GM19025 (cell line): ENCODE measurements around the gene SOX5.

Experiments
- ATAC-seq: cut with Tn5 transposase; IDR thresholded peaks from one replicate; pipeline ENCODE4 v1.9.1; 2021; ENCODE audit warnings: mild to moderate bottlenecking, low read depth, moderate library complexity; ENCODE audit not compliant: unreplicated experiment

The SOX5 gene

DNA sequence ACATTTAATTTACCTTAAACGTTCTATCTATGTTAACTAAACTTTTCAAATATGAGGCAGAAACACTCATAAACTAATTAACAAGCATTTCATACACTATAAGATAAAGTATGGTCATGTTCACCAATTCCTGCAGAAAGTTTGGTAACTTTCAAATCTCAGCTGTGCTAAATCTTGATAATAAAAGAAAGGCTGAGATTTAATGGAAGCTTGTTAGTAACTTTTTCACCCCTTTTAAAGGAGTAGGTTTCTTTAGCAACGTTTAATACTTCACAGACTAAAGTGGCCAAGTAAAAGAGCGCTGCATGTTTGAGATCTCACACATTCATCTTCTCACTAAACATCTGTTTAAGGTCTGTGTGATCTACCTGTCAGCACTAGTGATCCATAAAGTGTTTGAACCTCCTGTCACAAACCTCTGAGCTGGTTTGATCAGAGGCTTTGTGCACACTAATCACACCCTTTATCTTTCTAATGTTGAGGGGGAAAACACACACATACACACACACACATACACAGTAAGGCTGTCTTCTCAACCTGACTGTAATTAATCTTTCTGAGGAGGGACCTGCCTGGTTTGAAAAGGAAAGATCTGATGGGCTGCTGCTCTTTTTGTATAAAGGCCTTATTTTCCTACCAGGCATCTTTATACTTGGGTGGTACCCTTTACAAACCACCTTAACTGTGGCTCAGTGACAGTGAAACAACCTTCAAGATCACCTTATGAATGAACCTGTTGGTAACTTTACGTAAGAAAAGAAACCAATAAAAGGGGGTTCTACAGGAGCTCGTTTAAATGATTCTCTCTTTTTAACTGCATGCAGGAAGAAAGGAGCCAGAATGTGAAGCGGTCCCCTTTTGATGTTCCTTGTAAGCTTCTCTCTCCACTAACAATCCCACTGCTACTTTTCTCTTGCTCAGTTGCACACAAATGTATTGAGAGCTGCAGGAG lies 244.2 kb downstream of the SOX5 start:
- ATAC-seq, result no peak

DNA sequence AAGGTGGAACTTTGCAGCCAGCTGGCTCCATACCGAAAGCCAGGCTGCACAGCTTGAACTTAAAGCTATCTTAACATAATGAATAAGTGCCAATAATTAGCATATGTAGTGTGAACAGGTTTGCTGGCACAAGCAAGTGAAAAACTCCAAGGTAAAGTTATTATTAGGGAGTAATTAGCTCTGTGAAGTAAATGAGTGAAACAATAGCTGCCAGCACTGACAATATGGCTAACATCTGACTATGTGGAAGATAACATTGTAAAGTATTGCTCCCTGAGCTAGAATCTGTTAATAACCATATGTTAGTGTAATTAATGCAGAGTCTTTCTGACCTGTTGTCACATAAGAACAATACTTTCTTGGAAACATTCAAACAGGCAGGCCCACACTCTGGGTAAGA lies 246.4 kb downstream of the SOX5 start:
- no peak for ATAC-seq

DNA sequence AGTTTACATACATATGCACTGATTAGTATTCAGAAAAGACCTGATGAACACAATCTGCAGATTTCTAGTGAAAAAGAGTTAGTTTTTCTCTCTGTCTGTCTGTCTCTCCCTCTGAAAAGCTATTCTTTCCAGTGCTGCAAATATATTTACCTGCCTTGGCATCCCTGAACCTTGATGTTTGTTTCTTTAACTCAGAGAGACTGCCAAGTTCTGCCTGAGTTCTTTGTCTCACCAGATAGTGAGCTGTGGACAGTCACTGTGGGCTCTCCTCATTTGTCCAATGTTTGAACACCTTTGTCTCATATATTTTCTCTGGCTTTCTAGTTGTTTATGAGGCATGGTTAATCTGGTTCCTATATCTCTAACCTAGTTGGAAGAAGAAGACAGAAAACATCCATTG lies 250.4 kb downstream of the SOX5 start:
- no peak for ATAC-seq

DNA sequence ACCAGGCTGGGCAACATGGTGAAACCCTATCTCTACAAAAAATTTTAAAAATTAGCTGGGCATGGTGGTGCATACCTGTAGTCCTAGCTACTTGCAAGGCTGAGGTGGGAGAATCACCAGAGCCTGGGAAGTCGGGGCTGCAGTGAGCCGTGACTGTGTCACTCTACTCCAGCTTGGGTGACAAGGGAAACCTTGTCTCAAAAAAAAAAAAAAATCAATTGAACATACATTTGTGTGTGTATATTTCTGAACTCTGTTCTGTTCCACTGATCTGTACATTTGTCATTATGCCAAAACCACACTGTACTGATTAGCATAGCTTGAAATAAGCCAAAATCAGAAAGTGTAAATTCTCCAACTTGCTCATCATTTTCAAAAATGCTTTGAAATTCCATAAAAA lies 254.6 kb downstream of the SOX5 start:
- ATAC-seq, result no peak

DNA sequence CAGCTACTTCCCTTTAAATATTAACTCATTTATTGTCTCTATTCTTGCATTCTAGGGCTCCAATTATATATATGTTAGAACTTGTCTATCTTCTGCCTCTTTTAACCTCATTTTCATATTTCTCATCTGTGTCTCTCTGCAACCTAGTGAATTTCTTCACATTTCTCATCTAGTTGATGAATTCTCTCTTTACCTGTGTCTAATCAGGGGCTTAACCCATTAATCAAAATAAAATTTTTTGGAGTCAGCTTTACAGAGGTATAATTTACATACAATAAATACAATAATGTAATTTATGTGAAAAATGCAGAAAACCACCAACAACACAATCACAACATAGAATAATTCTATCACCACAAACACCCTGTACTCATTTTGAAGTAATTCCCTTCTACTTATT lies 255.2 kb downstream of the SOX5 start:
- no peak for ATAC-seq

DNA sequence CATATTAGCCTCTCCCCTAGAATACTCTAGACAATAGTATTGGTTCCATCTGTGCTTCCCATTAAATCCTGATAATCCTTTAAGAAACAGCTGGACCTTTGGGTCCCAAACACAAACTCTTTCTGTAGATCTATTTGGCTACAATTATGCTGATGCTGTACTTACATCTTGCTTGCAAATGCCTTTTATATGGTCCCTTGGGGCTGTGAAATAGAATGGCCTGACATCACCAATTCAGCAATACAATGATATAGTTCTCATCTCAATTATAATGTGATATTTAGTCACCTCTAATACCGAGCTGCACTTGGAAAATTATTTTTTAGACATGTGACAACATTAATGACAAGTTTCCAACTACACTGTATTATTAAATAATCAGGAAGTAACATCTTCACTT lies 261.5 kb downstream of the SOX5 start:
- ATAC-seq, result no peak

DNA sequence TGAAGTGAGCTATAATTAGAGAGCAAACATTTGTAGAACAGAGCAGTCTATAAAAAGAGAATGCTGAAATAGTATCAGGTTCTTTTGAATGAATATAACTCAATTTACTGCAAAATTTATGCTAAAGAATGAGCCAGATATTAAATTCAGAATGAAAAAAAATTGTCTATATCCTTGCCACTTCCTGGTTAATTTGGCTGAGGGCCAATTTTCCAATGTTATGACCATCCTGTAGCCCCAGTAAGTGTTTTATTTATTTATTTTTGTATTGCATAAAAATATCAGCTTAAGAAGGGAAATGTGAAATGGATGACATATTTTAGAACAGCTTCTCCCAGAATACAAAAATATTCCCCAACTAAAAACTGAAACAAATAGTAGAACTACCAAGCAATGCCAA lies 263.4 kb downstream of the SOX5 start:
- ATAC-seq, result no peak

DNA sequence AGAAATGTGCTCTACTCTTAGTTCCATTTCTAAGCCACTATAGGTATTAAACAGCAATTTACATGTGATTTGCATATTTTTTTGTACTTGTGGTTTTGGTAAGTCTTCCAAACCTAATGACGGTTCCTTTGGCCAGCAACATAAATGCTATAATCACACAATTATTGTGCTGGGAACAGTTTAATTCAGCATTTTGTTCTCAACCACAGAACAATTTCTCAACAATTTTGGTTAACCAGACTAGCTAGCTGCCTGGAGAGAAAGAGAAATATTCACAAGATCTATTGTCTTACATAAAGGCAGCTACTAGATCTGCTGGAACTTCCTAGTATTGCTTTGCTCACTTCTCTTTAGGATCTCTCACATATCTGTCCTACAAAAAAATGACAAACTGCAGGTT lies 265.3 kb downstream of the SOX5 start:
- ATAC-seq, result no peak

DNA sequence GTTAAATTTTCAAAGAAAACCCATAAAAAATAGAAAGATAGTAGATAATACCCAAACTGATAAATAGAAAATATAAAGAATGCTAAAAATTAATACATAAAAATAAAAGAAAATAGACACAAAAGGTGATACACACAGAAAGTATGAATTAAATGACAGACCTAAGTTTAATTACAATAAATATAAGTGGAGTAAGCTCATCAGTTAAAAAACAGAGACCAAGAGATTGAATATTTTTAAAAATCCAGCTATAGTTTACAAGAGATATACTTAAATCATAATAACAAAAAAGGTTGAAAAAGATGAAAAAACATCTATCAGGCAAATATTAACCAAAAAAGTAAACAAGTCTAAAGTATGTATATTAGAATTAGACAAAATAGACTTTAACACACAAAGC lies 268.2 kb downstream of the SOX5 start:
- no peak for ATAC-seq

DNA sequence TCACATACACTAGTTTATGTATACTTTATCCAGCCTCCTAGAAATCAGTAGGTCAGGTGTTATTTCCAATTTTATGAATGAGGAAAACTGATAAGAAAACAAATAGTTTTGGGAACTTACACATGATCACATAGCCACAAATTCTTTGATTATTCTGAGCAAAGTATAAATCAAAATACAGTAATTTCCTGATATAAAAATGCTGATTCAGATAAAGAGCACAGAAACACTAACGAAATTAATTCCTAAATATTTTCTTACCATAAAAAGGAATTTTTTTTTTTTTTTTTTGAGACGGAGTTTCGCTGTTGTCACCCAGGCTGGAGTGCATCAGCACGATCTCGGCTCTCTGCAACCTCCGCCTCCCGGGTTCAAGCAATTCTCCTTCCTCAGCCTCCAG lies 275.4 kb downstream of the SOX5 start:
- ATAC-seq, result no peak

DNA sequence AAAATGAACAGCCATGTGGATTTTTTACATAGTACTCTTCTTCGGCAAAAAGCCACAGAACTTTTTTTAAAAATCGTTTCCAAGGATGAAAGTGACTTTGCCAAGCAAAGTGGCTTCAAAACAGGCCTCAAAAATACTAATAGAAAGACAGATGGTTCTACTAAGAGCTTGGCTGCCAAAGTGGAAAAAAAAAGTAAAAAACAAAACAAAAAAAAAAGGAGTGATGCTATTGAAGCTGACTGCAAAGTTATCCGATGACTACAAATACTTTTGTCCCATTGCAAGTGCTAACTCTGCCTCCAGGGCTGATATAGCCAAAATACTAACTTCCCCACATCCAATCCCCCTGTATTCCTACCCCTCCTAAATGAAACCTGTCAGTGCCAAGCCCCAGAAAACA lies 277.6 kb downstream of the SOX5 start:
- ATAC-seq, result no peak

DNA sequence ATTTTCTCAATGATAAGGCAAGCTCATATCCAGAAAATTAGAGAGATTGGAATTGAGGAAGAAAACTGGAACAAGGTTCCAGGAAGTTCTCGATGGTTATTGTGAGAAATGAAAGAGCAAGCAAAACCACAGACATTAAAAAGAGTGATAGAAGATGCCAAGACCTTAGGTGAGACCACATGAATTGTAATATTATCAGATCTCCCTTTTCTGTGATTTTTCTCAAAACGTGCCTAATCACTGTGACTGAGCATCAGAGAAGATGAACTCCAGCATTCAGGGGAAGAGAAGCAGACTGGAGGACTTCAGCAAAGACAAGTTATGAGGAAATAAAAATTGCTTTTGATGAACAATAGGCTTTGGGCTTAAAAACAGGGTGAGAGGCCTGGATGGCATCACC lies 278.8 kb downstream of the SOX5 start:
- no peak for ATAC-seq

DNA sequence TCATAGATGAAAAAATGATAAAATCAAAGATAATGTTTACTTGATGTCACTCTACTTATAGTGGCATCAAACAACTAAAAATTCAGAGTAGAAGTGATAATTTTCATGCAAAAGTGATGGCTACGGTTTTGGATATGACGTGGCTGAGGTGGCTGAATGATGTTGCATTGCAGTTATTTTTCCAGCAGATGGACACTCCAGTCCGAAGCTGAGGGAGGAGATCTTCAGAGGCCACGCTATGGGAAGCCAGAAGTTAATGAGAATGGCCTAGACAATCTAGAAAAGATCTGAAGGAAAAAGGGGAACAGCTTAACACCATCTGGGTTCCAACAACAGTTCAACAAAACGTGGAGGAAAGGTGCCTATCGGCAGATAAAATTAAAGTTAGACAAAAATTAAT lies 279.8 kb downstream of the SOX5 start:
- no peak for ATAC-seq

DNA sequence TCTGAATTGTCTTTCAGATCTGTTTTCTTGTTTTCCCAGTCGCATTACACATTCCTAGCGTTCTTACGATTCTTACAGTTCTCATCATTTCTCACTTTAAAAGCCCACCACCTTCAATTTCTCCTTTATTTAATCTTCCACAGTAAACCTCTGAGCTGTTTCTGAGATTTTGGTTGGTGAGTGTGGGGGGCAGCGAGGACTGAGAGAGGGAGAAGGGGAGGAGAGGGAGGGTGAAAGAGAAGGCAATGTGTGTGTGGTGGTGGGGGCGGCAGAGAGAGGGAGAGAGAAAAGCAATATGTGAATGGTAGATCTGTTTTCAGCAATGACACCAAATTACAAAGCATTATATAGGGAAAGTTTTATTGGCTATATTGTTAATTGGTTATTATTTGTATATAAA lies 282.6 kb downstream of the SOX5 start:
- ATAC-seq, result no peak

DNA sequence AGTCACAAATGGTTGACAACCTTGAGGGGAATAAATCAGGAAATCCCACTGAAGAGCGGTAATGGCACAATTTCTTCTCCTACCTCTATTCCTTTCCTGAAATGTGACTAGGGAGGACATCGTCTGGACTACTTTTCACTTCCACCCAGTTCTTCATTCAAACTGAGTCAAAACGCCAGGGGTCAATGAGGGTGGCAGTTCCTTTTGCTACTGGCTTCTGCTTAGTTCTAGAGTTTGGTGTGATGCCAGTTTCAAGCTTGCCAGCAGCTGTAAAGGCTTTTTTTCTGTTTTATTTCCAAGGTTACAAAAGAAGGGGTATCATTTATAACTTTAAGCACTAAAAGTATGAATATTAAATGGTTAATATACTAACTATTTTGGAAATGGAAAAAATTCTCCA lies 286.5 kb downstream of the SOX5 start:
- no peak for ATAC-seq

DNA sequence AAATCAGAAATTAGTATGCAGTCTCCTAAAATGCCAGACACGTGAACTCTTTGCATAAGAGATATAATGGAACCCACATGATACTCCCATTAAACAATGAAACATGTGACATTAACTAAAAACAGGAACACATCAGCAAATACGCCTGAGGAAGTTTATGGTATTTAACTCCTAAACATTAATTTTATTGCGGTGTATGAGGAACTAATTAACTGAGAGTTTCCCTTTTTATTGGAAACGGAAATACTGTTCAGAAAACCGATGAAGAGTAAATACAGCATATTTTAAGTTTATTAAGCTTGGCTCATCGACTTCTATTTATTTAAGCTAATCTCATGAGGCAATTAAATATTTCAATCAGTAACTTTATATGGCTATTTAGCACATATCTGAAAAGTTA lies 290.3 kb downstream of the SOX5 start:
- no peak for ATAC-seq

DNA sequence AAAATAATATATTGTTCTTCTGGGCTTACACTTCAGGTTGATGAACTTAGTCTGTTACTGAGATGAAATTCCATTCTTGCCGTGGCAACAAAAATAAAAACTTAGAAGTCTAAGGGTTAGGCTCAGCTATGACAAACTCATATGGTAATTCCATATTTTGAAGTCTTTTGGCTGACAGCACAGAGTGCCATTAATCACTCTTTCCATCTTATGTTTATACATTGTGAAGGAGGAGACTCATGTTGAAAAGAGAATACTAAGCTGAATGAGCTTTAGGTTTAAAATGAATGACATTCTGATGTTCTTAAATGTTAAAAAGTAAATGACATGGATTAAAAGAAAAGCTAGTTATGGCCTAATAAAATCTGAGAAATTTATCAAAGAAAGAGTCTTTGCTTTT lies 291.9 kb downstream of the SOX5 start:
- ATAC-seq, result no peak

DNA sequence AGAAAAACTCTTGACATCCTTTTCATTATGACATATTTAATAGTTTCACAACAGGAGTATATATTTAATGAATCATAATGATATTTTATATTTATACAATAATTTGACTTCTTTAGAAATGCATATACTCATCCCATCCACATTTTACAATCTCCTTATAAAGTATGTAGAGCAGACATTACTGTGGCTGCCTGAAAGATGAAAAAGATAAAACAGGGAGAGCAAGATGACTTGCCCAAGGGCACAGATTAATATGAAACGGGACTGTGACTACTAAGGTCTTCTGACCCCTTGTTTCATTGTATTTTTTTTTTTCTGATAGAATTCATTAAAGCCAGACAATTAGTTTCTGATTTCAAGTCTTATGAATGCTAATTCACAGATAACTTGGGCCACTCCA lies 293.6 kb downstream of the SOX5 start:
- no peak for ATAC-seq

DNA sequence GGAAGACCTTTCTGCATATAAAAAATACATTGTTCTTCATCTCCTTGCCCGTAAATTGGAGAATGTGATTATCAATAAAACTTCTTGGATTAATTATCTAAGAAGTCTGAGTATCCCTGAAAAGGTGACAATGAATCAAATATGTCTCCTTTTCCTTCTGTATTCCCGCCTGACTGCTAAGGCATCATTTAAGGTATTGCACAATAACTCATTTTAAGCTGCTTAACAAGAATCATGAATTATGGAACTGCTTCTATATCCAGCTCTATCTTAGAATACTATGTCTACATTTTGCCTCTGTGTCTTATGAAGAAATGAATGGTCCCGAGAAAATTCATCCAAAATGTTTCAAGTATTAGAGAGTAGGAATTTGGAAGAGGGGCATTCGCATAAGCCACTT lies 294.4 kb downstream of the SOX5 start:
- ATAC-seq, result no peak

DNA sequence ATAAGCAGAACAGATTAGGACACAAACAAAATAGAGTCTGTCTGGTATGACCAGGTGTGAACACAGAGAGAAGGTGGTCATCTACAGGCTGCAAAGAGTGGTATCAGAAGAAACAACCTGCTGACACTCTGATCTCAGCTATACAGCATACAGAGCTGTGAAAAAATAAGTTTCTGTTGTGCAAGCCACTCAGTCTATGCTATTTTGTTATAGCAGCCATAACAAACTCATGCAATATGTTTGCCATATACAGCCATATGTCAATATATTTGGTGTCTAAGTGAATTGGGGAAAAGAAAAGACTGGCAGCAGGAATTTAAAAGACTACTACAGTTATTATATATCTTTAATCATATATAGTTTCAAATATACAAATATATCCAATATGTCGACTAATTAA lies 300.9 kb downstream of the SOX5 start:
- ATAC-seq, result no peak

DNA sequence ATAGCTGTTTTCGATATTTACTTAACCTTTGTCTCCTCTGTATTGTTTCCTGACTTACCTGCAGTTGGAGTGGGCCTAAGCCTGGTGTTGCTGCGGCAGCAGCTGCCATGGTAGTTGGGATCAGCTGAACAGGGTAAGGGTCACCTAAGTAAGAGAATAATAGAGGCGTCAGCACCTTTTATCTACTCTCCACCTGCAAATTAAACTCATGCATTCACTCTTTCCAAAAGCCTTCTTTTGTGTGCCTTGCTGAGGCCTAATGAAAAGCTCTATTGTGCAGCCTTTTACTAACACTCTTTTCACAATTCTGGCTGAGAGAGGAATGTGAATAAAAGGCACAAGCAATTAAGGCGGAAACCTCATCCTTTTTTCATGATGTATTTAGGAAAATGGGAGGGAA lies 308.7 kb downstream of the SOX5 start:
- no peak for ATAC-seq

DNA sequence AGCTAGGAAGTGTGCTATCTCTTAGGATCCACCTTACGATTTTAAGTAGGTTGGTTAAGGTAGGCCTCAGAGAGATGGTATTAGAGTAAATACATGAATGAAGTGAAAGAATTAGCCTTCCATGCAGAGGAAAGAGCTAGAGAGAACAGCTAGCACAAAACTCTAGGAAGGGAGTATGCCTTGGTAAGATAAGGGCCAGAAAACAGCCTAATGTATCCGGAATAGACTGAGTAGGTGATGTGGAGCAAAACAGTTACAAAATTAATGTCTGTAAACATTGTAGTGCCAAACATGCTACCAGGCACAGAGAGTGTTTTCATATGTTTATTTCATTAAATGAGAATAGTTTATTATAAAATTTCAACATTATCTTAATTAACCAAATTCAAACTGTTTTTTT lies 315.1 kb downstream of the SOX5 start:
- ATAC-seq, result no peak
